Activated CD4-positive, alpha-beta T cell treated with anti-CD3 and anti-CD28 coated beads for 1 hour (primary cell): ENCODE measurements around the gene NKIRAS1.
"Not testable (repeated sequence)": the region's sequence is repeated elsewhere in the genome, so short reads cannot be mapped to it uniquely, and the experiment has no call there.

Source experiments
- DNase-seq: peaks from one replicate; pipeline ENCODE4 v3.0.0-alpha.2; 2020

NKIRAS1 gene

DNA sequence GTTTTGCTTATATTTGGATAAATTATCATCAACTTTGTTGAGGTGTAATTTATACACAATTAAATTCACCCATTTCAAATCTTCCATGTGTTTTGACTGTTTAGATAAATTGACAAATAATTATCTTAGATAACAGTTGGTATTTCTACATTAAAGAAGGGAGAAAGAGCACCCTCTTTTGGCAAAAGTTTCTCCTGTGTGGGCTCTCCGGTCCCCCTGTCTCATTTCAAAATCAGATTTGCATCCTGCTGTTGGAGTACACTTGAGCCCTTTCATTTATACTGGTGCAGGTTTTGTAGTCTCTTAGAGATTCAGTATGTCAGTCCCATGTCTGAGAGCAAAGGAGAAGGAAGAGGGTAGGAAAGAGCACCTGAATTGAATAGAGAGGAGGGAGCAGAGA, 49.4 kb downstream of the NKIRAS1 start:
- DNase-seq = no peak

GRCh38 chr3:23865595-23866396, 51.0 kb downstream of the NKIRAS1 start:
- no peak for DNase-seq

- no peak for DNase-seq
These were observed 51.9 kb downstream of the NKIRAS1 start for GRCh38 chr3:23864931-23865330.

DNA sequence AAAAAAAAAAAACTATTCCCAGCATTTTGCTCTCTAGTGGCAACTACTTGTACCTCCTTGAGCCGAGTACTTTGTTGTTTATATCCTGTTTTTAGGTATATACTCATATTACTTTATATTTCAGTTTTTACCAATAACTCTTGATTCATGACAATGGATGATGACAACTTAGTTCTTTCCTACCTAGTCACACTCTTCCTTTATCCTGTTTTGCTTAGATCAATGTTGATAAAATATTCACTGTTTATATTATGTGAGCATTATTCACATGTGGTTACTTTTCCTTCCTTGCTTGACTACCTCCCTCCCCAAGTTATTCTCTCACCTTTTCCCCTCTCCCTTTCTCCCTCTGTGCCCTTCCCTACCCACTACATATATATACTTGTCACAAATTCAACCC, 53.7 kb downstream of the NKIRAS1 start:
- DNase-seq = no peak

- DNase-seq = no peak
These were observed 55.1 kb downstream of the NKIRAS1 start for GRCh38 chr3:23861689-23862088.

- DNase-seq = no peak
These were observed 56.9 kb downstream of the NKIRAS1 start for GRCh38 chr3:23859839-23860382.

- no peak for DNase-seq
These were observed 57.6 kb downstream of the NKIRAS1 start for GRCh38 chr3:23859012-23859743.

- DNase-seq = no peak
These were observed 60.5 kb downstream of the NKIRAS1 start for GRCh38 chr3:23856286-23856685.

DNA sequence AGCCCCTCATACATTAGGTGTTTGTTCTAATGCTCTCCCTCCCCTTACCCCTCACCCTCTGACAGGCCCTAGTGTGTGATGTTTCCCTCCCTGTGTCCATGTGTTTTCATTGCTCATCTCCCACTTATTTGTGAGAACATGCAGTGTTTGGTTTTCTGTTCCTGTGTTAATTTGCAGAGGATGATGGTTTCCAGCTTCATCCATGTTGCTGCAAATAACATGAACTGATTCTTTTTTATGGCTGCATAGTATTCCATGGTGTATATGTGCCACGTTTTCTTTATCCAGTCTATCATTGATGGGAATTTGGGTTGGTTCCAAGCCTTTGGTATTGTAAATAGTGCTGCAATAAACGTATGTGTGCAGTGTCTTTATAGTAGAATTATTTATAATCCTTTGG, 67.3 kb downstream of the NKIRAS1 start:
- DNase-seq = not testable (repeated sequence)

DNA sequence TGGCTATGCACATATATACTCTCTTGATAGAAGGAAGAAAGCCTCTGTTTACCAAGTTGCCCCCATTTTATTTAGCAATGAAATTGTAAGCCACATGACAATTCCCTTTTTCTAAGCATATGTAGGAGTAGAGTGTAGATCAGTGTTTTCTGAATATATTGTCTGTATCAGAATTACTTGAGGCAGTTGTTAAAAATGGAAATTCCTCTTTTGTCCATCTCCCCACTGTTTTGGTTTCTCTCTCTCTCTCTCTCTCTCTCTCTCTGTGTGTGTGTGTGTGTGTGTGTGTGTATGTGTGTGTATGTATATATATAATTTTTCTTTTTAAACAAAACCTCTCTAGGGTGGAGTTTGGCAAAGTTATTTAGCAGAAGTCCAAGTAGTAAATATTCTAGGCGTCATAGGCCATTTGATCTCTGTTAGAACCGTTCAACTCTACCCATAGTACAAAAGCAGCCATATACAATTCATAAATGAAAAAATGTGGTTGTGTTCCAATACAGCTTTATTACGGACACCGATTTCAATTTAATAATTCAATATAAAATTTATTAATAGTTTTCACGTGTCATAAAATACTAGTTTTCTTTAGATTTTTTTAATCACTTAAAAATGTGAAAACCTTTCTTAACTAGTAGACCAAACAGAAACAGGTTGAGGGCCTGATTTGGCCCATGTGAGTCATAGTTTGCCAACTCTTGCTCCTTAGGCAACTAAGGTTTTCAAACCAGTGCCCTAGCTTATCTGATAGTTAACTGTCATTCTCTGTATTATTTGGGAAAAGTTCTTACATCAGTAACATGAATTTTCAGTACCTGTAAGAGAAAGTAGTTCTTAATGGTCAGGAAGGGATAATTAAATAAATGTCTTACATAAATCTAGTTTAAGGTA, 71.2 kb downstream of the NKIRAS1 start:
- no peak for DNase-seq

DNA sequence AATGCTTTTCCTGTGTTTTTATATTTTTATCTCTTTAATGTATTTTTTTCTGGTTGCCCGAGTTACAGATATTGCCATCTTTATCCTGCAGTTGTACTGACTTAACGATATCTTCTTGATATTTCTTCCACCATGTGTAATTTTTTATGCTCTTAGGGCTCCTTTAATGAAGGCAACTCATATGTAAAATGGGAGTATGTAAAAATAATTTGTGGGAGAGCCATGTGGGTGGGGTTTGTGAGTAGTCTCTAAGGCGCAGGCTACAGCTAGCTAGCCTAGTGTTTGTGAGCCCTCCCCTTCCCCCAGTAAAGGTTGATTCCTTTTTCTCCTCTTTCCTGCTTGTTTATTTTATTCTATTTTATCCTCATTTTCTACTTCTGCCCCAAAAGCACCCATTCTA, 72.9 kb downstream of the NKIRAS1 start:
- no peak for DNase-seq
